K562 (cell line): Measurements from ENCODE around the gene EIF2S2. TPM values are rescaled to one million over a fixed set of nuclear protein-coding genes. Genes with fewer than 3 reads are reported as not detected.

Source experiments
- ATAC-seq: fragments of 200-7000 bp; cut with Tn5 transposase; 3 replicates; pipeline ENCODE4 v1.9.1; 2020; ENCODE audit warnings: moderate library complexity
- BruUV-seq: library from RNA; stranded (reverse); fragments of 400-500 nt; replicated peaks from 2 replicates; lab custom pipeline; 2021; lab: Mats Ljungman, UMichigan
- CTCF ChIA-PET: fragments of 300-600 bp; formaldehyde crosslinking; extraction: SDS; loops from one replicate; lab custom pipeline; 2021; ENCODE audit warnings: low intra/inter-chr PET ratio; lab: Yijun Ruan, JAX
- POLR2A ChIA-PET: fragments of 300-600, 350-650 bp; sonication (Branson Sonifier 250); formaldehyde crosslinking; extraction: SDS; loops from one replicate; lab custom pipeline; 2021; ENCODE audit warnings: antibody characterized with exemption, inconsistent platforms; lab: Yijun Ruan, JAX
- DNase-seq, 4 experiments: peaks; one replicate each; pipeline versions ENCODE4 v3.0.0 to v3.0.0-alpha.2; 2011 to 2018; ENCODE audit warnings: low spot score in 3 of 4, mixed read lengths in 3 of 4; ENCODE audit errors: extremely low read depth in 1 of 4
- FAIRE-seq: peaks from 2 replicates; lab custom pipeline; 2011; peaks lifted over from hg19 to GRCh38; lab: Jason Lieb, UNC
- H2AFZ ChIP-seq: 2 replicates; pipeline ENCODE4 v1.6.0; 2011; ENCODE audit warnings: low read depth, low read length, control low read depth, inconsistent platforms
- H3K27ac ChIP-seq: fragments of 200-600 bp; 3 replicates; pipeline ENCODE4 v1.8.0; 2011; ENCODE audit warnings: low read depth, mild to moderate bottlenecking, control low read depth, inconsistent platforms, low read length, moderate library complexity, mixed read lengths; ENCODE audit errors: extremely low read depth
- H3K27me3 ChIP-seq, 2 experiments: fragments of 300-600 bp in 1 of 2; 2 replicates in 1 of 2; 3 replicates in 1 of 2; pipeline versions ENCODE4 v1.6.0 to v1.8.0; 2011; ENCODE audit warnings: inconsistent platforms in 2 of 2, low read length in 2 of 2, mild to moderate bottlenecking in 1 of 2, mixed read lengths in 1 of 2, moderate library complexity in 1 of 2; ENCODE audit not compliant: control insufficient read depth in 2 of 2, insufficient read depth in 2 of 2
- H3K36me3 ChIP-seq: fragments of 300-600 bp; 3 replicates; pipeline ENCODE4 v1.8.0; 2011; ENCODE audit warnings: mild to moderate bottlenecking, low read length, inconsistent platforms; ENCODE audit not compliant: control insufficient read depth, insufficient read depth
- H3K4me1 ChIP-seq, 2 experiments: fragments of 200-600 bp in 1 of 2; replicated peaks in 1 of 2; 2 replicates in 1 of 2; 3 replicates in 1 of 2; pipeline versions ENCODE4 v1.5.1 to v1.8.0; 2011; ENCODE audit warnings: inconsistent platforms in 2 of 2, low read length in 2 of 2, mild to moderate bottlenecking in 1 of 2, mixed read lengths in 1 of 2, moderate library complexity in 1 of 2; ENCODE audit not compliant: control insufficient read depth in 2 of 2, insufficient read depth in 2 of 2
- H3K4me2 ChIP-seq: 2 replicates; pipeline ENCODE4 v1.6.1; 2011; ENCODE audit warnings: low read length, control low read depth, inconsistent platforms, mixed read lengths; ENCODE audit not compliant: insufficient read depth
- H3K4me3 ChIP-seq: fragments of 200-600 bp; sonication (generic), shearing (Covaris generic); 2 replicates; pipeline ENCODE4 v1.5.1; 2016; ENCODE audit warnings: control low read depth, inconsistent platforms
- H3K79me2 ChIP-seq: fragments of 200-600 bp; 3 replicates; pipeline ENCODE4 v1.8.0; 2011; ENCODE audit warnings: low read length, inconsistent platforms; ENCODE audit not compliant: control insufficient read depth, insufficient read depth
- H3K9ac ChIP-seq, 2 experiments: 2 replicates each; pipeline versions ENCODE4 v1.6.0 to v1.6.1; 2011; ENCODE audit warnings: low read depth in 2 of 2, low read length in 2 of 2, control low read depth in 1 of 2, inconsistent platforms in 1 of 2, mild to moderate bottlenecking in 1 of 2, mixed read lengths in 1 of 2; ENCODE audit not compliant: insufficient read depth in 1 of 2
- H3K9me1 ChIP-seq: one replicate; pipeline ENCODE4 v1.6.0; 2011; ENCODE audit warnings: inconsistent platforms, mild to moderate bottlenecking, low read length, moderate library complexity; ENCODE audit not compliant: control insufficient read depth, insufficient read depth
- H3K9me3 ChIP-seq: replicated peaks from 2 replicates; pipeline ENCODE4 v1.5.1; 2011; ENCODE audit warnings: low read depth, low read length, inconsistent platforms; ENCODE audit not compliant: control insufficient read depth, insufficient read depth
- H4K20me1 ChIP-seq: replicated peaks from 2 replicates; pipeline ENCODE4 v1.6.1; 2011; ENCODE audit warnings: low read length, inconsistent platforms, mixed read lengths; ENCODE audit not compliant: control insufficient read depth, insufficient read depth
- E2F5 ChIP-seq: sonication (generic); formaldehyde crosslinking; IDR thresholded peaks from 2 replicates; pipeline ENCODE4 v1.8.0; 2022; ENCODE audit warnings: mild to moderate bottlenecking, missing genetic modification reagents
- KHSRP ChIP-seq: fragments of 450-650 bp; IDR thresholded peaks from 2 replicates; pipeline ENCODE4 v1.6.1; 2017
- ZBTB40 ChIP-seq, 2 experiments: fragments of 450-650 bp in 1 of 2; sonication (generic) in 1 of 2; formaldehyde crosslinking in 1 of 2; IDR thresholded peaks; 2 replicates each; pipeline versions ENCODE4 v1.7.1 to v1.9.0; 2016 to 2022; ENCODE audit warnings: inconsistent platforms in 1 of 2, mild to moderate bottlenecking in 1 of 2, missing genetic modification reagents in 1 of 2
- ZNF121 ChIP-seq: sonication (generic); formaldehyde crosslinking; conservative IDR thresholded peaks from 2 replicates; pipeline ENCODE4 v1.8.0; 2022; ENCODE audit warnings: missing genetic modification reagents
- WGBS: fragments of 100-300 bp; shearing (Covaris generic); methylation state at CpG from one replicate; pipeline ENCODE4 v1.1.6; 2016; ENCODE audit warnings: low coverage, mixed read lengths; ENCODE audit not compliant: insufficient coverage; ENCODE audit errors: missing lambda C conversion rate; 5-methylcytosine and 5-hydroxymethylcytosine counted together
- in situ Hi-C: fragments of 300-500 bp; cut with MboI; formaldehyde crosslinking; loops from 4 replicates; pipeline ENCODE4 v1.15.0; 2018; ENCODE audit warnings: inconsistent platforms, mixed read lengths
- intact Hi-C: fragments of 100-400 bp; cut with micrococcal nuclease; formaldehyde crosslinking; loops from 2 replicates; pipeline ENCODE4 v1.14.2; 2022
- polyA plus RNA-seq, 8 experiments: library from polyadenylated mRNA; depleted of rRNA in 4 of 8; stranded (reverse) in 5 of 8; unstranded in 3 of 8; fragments of >200 nt; fragmentation: Nextera tagmentation in 2 of 8; fragmentation: Illumina TruSeq in 1 of 8; extraction: Ambion mirVana in 2 of 8; extraction: Trizol in 1 of 8; gene quantifications; 2 replicates each; pipeline versions ENCODE4 v1.2.1 to v1.2.3, GENCODE V29; 2011 to 2014; ENCODE audit warnings: inconsistent platforms in 1 of 8, missing spikeins in 1 of 8
- total RNA-seq, 7 experiments: library from RNA; depleted of rRNA in 6 of 7; stranded (reverse); fragments of >200 nt in 6 of 7; fragmentation: Illumina TruSeq in 2 of 7; extraction: Trizol in 2 of 7; gene quantifications; 2 replicates each; pipeline versions ENCODE4 v1.2.1 to v1.2.3, GENCODE V29; 2011 to 2021; ENCODE audit warnings: low replicate concordance in 1 of 7

The EIF2S2 gene
- total and polyA plus RNA-seq, 9 of the 15 experiments (the other 6 are each of a cell fraction or from before 2014, with no cell fraction given) = 79.7 to 220 (median 154) TPM

- Histone ChIP-seq H3K4me2 (no peak overlapping the region), H4K20me1 (peaks cover 7% of the 10 kb centered on the region; the same call in 1 of the 2 replicates), H3K9ac (no peak overlapping the region), H3K9me3 (no peaks in the 10 kb centered on the region), H3K79me2 (peaks cover 39% of the 10 kb centered on the region), H3K27me3 (no peaks in the 10 kb centered on the region), H2AFZ (no peak overlapping the region), H3K9me1 (no peaks in the 10 kb centered on the region), H3K4me1 (no peaks in the 10 kb centered on the region; a peak in 1 of 5 replicates), H3K4me3 (no peak overlapping the region), H3K36me3 (peaks cover 96% of the 10 kb centered on the region), H3K27ac (no peak overlapping the region)
- ATAC-seq (no peak), DNase-seq (no peak), FAIRE-seq (no peak)
- POLR2A ChIA-PET = interaction anchor here (0.9 to 1.7 kb wide), 4 partner anchors 12 to 19 kb away, joined by 3 to 6 read pairs (median 4); partner anchors contain the start of gene EIF2S2
- intact Hi-C loops = no loop called here
- in situ Hi-C loops = no loop called here
- WGBS = 87% methylated on average over 2 of the region's 2 CpGs
- CTCF ChIA-PET = no interaction called here
- peak; percentile 28; the same call in 1 of the 2 replicates for TF ChIP-seq ZNF121
- no peak for TF ChIP-seq E2F5
- BruUV-seq = no TSS peak
These were observed 18.1 kb downstream of the EIF2S2 start for GRCh38 chr20:34093895-34094294.

GRCh38 chr20:34091637-34092200, 20.3 kb downstream of the EIF2S2 start:
- Histone ChIP-seq H3K9me1 (no peaks in the 10 kb centered on the region), H3K36me3 (peaks cover 96% of the 10 kb centered on the region), H3K4me1 (peaks cover 0 to 3% of the 10 kb centered on the region in 2 experiments; a peak in 2 of 5 replicates), H3K9me3 (no peaks in the 10 kb centered on the region), H3K9ac (no peak overlapping the region), H3K27ac (no peak overlapping the region), H4K20me1 (peaks cover 18% of the 10 kb centered on the region; the same call in 1 of the 2 replicates), H2AFZ (no peak overlapping the region), H3K79me2 (peaks cover 38% of the 10 kb centered on the region; the same call in 2 of the 3 replicates), H3K27me3 (no peaks in the 10 kb centered on the region), H3K4me3 (no peak overlapping the region), H3K4me2 (no peak overlapping the region)
- intact Hi-C loops (no loop called here), in situ Hi-C loops (no loop called here)
- no peak for FAIRE-seq
- POLR2A ChIA-PET = interaction anchor here (1.0 to 4.2 kb wide), 5 partner anchors 9 to 20 kb away, joined by 3 to 17 read pairs (median 4); partner anchors contain the start of gene EIF2S2
- no peak for ATAC-seq
- CTCF ChIA-PET = no interaction called here
- no TSS peak for BruUV-seq
- DNase-seq = no peak
- 88% methylated on average over 6 of the region's 6 CpGs for WGBS
- TF ChIP-seq KHSRP (no peak), ZBTB40 (IDR thresholded peaks at IDR 0.05) (peak; percentile 68), ZBTB40 (CRISPR knock-in tag; IDR thresholded peaks at IDR 0.05) (no peak)
